Activated gamma-delta T cell treated with Interleukin-2 at 50 U/mL for 16 hours (primary cell): ENCODE measurements around the gene VPS52.

Experiments
- DNase-seq: peaks from one replicate; pipeline ENCODE4 v3.0.0-alpha.2; 2020

Gene VPS52

DNA sequence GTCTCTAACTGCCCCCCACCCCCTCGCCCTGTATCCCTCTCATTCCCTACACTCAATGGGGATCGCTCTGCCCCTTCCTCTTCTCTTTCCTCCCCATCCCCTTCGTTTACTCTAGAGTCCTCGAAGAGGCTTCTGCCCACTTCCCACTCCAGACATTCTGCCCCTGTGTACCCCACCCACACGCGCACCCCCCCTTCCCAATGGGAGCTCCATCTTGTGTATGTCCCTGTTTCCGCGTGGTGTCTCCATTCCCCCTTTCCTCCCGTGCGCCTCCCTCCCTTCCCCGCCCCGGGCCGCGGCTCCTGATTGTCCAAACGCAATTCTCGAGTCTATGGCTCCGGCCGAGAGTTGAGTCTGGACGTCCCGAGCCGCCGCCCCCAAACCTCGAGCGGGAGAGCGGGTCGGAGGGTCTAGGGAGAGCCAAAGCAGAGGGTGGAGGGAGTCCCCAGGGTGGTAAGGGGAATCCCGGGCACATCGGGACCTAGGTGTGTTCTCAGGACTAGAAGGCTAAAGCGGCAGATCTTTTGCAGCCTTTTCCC is 64.1 kb downstream of the VPS52 start:
- DNase-seq: no peak

DNA sequence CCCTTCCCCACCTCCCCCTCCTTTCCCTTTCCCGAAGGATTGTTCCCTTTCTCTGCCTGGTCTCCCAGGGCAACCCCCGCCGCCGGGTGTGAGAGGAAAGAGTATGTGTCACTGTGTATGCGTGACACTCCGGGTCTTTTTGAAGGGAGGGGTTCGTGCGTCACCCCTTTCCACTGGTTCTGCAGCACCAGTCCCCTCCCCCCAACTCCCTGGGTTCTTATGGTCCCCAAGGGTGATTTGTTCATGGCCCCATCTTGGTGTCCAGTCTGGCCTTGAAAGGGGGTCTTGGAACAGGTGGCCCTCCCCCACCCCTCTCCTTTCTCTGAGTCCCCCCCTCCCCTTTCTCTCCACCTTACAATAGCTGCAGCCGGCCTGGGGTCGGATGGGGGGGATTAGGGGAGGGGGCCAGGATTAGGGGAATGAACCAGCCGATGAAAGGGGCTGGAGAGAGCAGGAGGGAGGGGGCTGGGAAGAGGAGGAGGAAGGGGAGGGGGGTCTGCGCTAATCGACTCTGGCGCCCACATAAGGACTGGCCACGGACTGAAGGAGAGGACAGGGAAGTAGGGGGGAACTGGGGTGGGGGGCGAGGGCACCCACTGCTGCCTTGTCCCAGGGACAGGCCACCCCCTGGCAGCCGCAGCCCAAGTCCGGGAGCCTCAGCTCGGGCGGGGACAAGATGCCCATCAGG is 64.7 kb downstream of the VPS52 start:
- DNase-seq: peak; percentile 4

DNA sequence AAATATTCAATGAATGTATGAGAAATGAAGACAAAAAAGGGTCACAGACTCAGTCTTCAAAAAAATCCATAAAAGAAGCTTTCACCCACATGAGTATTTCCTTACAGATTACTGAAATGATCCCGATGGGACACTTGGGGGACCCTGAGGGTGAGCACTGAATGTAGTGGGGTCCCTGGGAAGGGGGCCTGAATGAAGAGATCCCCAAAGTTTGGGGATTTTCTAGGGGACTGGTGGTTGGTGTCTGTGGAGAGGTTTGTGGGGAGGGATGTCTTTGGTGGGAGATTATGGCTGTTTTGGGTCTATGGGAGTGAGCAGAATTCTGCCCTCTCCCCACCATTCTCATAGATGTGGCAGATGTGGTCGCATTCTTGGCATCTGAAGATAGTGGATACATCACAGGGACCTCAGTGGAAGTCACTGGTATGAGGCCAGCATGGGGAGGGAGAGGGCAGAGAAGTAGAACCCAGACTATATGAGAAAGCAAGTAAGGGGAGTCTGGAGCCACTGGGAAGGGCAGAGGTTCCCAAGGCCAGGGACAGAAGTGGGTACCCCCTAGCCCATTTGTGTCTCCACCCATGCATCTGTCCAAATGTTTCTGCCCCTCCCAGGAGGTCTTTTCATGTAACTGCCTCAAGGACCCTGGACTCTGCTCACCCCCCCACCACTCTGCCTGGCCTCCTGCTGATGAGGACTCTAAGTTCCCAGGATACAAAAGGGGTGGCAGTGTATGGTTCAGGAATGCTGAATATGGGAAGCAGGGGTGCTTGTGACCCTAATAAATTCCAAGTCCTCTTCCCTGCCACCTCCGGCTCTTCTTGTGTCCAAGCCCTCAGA is 65.4 kb downstream of the VPS52 start:
- DNase-seq: no peak

DNA sequence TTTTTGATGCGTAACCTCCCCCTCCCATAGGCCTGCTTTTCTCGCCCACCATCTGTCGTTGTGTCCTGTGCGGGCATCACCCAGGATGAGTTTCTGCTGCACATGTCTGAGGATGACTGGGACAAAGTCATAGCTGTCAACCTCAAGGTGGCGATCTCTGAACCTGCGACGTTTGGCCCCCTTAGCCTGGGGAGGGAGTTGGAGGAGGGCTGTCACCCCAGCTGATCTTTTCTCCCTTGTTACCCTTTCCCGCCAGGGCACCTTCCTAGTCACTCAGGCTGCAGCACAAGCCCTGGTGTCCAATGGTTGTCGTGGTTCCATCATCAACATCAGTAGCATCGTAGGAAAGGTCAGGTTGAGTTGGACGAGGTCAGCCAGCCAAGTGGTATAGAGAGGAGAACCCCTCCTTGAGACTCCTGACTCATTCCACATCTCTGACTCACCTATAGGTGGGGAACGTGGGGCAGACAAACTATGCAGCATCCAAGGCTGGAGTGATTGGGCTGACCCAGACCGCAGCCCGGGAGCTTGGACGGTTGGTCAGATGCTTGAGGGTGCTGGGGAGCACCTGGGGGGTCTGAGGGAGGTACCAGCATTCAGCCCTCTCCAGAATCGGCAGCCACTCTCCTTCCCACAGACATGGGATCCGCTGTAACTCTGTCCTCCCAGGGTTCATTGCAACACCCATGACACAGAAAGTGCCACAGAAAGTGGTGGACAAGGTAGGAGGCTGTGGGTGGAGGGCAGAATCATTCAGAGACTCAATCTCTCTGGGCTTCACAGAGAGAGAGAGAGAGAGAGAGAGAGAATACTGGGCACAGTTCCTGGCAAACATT is 66.3 kb downstream of the VPS52 start:
- DNase-seq: no peak

DNA sequence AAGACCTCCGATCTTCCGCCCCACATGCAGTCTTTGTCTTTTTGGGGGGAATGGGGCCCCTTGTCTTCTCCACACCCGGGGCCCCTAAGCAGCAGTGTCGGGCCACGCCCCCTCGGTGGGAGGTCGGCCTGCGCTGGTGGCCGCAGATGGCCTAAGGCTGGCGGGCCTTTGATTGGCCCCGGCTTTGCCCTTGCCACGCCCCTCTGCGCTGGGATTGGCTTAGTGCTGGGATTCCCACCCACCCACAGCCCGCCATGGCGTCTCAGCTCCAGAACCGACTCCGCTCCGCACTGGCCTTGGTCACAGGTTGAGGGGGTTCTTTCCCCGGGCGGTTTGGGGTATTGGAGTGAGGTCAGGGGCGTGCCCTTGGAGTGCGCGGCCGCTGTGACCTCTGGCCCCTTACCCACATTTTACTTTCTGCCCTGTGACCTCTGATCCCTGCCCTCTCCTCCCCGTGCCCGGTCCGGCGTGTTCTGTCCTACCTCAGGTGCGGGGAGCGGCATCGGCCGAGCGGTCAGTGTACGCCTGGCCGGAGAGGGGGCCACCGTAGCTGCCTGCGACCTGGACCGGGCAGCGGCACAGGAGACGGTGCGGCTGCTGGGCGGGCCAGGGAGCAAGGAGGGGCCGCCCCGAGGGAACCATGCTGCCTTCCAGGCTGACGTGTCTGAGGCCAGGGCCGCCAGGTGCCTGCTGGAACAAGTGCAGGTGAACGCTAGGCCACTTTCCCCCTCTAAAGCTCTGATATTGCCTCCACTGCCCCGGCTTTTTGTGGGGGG is 67.1 kb downstream of the VPS52 start, which contains the start of gene HSD17B8:
HSD17B8 (plus strand) TSS at position 241 of the 776 bp plus-strand sequence; CDS start at position 255, 14 bp downstream.
- peak; percentile 91 for DNase-seq

DNA sequence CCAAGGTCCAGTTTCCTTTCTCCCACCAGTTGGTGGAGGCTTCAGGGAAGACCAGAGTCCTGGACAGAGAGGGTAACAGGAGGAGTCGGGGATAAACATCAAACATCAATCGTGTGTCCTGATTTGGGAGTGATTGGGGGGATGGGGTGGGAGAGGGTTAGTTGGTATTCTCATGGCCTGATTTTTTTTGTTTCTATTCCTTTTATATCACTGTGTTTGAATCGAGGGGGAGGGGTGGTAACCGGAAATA is 67.6 kb downstream of the VPS52 start:
- no peak for DNase-seq

DNA sequence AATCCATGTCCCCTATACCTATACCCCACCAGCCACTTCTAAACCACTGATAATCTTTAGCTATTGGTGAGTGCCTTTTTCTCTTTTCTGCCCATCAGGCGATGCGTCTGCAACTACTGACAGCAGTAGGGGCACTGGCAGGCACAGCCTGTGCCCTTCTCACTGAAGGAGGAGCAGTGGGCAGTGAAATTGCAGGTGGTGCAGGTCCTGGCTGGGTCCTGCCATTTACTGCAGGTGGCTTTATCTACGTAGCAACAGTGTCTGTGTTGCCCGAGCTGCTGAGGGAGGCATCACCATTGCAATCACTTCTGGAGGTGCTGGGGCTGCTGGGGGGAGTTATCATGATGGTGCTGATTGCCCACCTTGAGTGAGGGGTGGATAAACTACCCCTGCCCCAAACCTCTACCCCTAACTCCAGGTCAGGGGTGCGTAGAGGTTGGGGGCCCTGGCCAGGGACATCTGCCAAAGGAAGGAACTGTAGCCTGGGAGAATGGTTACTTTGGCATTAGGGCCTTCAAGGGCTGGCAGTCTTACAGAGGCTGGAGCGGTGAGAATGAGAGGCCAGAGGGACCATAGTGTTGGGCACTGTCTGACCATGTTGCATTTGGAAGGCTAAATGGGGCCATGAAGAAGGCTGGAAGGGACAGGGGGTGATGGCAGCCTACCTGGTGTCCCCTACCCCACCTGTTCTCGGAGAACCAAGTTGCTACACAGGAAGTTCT is 68.1 kb downstream of the VPS52 start:
- no peak for DNase-seq

DNA sequence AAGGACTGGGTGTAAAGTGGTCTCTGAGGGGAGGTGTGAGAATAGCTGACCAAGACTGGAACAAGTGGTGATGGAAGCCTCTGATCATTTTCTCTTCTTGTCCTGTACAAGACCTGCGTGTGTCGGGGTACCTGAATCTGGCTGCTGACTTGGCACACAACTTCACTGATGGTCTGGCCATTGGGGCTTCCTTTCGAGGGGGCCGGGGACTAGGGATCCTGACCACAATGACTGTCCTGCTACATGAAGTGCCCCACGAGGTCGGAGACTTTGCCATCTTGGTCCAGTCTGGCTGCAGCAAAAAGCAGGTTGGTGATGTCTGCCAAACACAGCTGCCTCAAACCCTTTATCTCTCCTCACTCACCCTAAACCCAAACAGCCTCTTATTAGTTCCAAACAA is 68.9 kb downstream of the VPS52 start:
- DNase-seq: no peak

DNA sequence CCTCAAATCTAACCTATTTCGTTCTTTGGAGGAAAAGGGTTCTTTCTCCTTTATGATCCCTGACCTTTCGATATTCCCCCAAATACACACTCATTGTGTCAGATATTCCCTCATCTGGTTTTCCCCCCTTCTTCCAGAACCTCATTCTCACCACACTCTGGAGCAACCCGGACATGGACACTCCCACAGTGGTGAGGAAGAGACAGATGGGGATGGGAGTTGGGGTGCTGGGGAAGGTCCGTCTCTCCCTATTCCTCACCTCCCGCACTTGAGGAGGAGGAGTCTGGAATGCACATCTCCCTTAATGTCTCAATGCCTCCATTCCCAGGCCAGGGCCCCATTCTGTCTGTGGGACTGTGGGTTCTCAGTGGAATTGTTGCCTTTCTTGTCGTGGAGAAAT is 69.7 kb downstream of the VPS52 start:
- DNase-seq: no peak

DNA sequence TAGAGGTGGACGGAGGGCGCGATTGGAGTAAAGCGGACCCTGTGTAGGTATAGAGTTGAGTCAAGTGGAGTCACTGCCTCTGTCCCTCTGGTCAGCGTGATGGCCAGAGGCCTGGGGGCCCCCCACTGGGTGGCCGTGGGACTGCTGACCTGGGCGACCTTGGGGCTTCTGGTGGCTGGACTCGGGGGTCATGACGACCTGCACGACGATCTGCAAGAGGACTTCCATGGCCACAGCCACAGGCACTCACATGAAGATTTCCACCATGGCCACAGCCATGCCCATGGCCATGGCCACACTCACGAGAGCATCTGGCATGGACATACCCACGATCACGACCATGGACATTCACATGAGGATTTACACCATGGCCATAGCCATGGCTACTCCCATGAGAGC is 70.5 kb downstream of the VPS52 start:
- no peak for DNase-seq
